Prostate gland (tissue), 2 donors: ENCODE measurements around the gene HNF4A.

Source experiments
- CTCF ChIP-seq, 4 experiments: fragments of 200-600 bp in 2 of 4; fragments of 450-650 bp in 2 of 4; sonication (generic) in 2 of 4; IDR thresholded peaks; 1 replicate in 3 of 4; 2 replicates in 1 of 4; pipeline ENCODE4 v1.5.1; 2016 to 2019; ENCODE audit warnings: antibody characterized with exemption in 4 of 4, mild to moderate bottlenecking in 2 of 4, moderate library complexity in 2 of 4
- POLR2A ChIP-seq: fragments of 450-650 bp; IDR thresholded peaks from one replicate; pipeline ENCODE4 v1.6.1; 2016; ENCODE audit warnings: antibody characterized with exemption, mild to moderate bottlenecking

DNA sequence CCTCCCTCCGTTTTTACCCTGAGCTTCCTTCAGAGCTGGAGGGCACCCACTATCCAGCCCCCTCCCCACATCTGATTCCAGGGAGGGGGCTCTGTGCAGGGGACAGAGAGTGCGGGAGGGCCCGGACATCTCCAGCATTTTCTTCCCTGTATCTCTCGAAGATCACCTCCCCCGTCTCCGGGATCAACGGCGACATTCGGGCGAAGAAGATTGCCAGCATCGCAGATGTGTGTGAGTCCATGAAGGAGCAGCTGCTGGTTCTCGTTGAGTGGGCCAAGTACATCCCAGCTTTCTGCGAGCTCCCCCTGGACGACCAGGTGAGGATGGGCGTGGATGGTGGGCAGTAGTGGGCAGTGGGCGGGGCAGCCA lies 58.8 kb downstream of the HNF4A start:
- TF ChIP-seq CTCF (IDR thresholded peaks at IDR 0.05): no peak
- TF ChIP-seq POLR2A: no peak
